GM13976 (cell line): ENCODE results near the gene USP9Y.

ENCODE experiments used
- DNase-seq: peaks from one replicate; pipeline ENCODE4 v3.0.0; 2012; ENCODE audit warnings: low spot score
- CTCF ChIP-seq: IDR thresholded peaks from 2 replicates; pipeline ENCODE4 v1.5.1; 2012; ENCODE audit warnings: borderline replicate concordance, mild to moderate bottlenecking; ENCODE audit not compliant: insufficient read depth; ENCODE audit errors: extremely low read depth, missing control alignments, control extremely low read depth
- in situ Hi-C: fragments of 300-500 bp; cut with MboI; formaldehyde crosslinking; loops from one replicate; pipeline ENCODE4 v1.12.0; 2022; ENCODE audit warnings: low sequenced_read_pairs, mixed read lengths, inconsistent platforms; ENCODE audit not compliant: unreplicated experiment

USP9Y gene

GRCh38 chrY:12896973-12897372 is 195.9 kb downstream of the USP9Y start:
- no peak for DNase-seq
- in situ Hi-C loops = no loop called here
- TF ChIP-seq CTCF = no peak

GRCh38 chrY:12898604-12899003 is 197.6 kb downstream of the USP9Y start:
- in situ Hi-C loops = no loop called here
- no peak for DNase-seq

GRCh38 chrY:12904618-12905516 is 203.8 kb downstream of the USP9Y start, which contains the start of gene DDX3Y:
TSS of gene DDX3Y (plus strand) at chrY:12904868. CDS start at chrY:12904937, 69 bp downstream.
- in situ Hi-C loops = no loop called here
- DNase-seq = peak; percentile 72
- TF ChIP-seq CTCF = no peak

More at GRCh38 chrY:12898604-12899003, 197.6 kb downstream of the USP9Y start:
- no peak for TF ChIP-seq CTCF

DNA sequence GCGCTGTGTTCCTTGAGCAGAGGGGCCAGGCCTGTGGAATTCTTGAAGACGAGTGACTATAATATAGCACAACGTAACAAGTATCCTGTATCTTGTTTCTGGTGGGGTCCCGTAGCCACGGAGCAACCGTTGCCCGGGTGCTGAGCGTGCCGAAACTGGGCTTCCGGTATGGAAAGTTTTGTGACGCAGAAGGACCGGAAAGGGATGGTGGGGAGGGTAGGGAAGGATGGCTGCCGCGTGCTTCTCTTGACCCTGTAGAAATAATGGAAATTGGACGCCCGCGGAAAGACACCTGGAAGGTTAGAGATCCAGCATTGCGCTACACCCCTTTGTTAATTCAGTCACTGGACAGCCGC is 204.5 kb downstream of the USP9Y start:
- DNase-seq = peak; percentile 21
- TF ChIP-seq CTCF = no peak
- in situ Hi-C loops = no loop called here

GRCh38 chrY:12905895-12906294 is 204.9 kb downstream of the USP9Y start:
- TF ChIP-seq CTCF = no peak
- in situ Hi-C loops = no loop called here
- no peak for DNase-seq
